ENCODE data around the gene CHGA.

CHGA gene

GRCh38 chr14:92930737-92931602, 8.0 kb downstream of the CHGA start:
- peak; percentile 58 for DNase-seq (ENCODE audit: low spot score)

DNA sequence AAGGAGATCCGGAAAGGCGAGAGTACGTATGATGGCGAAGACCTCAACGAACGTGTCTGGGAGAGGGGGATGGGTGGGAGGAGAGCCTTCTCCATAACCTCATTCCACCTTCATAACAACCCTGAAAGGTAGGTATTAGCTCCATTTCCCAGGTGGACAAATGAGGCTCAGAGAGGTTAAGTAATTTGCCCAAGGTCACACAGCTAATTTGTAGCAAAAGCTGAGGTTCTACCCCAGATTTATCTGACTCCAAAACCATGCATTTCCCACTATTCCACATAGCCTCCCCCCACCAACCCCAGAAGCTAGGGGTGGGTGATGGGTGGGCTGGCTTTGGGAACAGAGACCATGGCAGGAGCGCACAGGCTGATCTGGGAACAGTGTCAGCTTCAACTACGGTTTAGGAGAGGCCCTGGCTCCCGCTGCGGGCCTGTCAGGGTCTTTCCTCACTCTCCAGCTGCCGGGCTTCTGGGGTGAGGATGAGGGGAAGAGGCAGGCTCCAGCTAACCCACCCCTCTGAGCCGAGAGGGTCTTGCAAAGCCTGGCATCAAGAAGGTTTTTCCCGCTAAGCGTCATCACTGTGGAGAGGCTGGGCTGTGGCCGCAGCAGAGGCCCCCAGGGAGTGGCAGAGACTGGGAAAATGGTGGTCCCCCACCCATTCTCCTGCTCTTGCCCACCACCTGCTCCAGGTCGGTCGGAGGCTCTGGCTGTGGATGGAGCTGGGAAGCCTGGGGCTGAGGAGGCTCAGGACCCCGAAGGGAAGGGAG, 8.9 kb downstream of the CHGA start:
- no peak for DNase-seq (ENCODE audit: low spot score)

DNA sequence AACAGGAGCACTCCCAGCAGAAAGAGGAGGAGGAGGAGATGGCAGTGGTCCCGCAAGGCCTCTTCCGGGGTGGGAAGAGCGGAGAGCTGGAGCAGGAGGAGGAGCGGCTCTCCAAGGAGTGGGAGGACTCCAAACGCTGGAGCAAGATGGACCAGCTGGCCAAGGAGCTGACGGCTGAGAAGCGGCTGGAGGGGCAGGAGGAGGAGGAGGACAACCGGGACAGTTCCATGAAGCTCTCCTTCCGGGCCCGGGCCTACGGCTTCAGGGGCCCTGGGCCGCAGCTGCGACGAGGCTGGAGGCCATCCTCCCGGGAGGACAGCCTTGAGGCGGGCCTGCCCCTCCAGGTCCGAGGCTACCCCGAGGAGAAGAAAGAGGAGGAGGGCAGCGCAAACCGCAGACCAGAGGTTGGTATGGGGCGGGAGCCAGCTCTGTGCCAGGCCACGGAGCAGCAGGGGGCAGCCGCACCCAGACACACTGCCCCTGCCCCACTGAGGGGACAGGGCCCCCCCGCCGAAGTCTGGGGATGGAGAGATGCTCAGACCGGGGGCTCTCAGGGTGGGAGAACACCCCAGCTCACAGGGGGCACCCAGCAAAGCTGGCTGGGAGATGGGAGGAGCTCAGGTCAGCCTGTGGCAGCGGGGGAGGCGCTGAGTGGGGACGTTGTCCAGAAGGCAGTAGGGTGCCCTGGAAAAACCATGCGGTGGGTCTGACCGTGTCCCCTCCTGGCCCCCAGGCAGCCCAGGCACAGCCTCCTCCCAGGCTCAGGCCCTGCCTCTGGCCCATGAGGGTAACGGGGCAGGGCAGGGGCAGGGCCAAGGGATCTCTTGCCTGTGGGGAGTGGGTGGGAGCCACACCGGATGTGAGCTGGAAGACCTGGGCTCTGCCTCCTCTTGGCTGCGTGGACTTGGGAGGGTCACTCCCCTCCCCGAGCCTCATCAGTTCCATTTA, 9.8 kb downstream of the CHGA start:
- DNase-seq (ENCODE audit: low spot score) = no peak

- no peak for DNase-seq (ENCODE audit: low spot score)
These were observed 10.5 kb downstream of the CHGA start for GRCh38 chr14:92933481-92933880.

- no peak for DNase-seq (ENCODE audit: low spot score)
These were observed 11.5 kb downstream of the CHGA start for GRCh38 chr14:92934196-92935085.

- DNase-seq (ENCODE audit: low spot score) = no peak
These were observed 12.5 kb downstream of the CHGA start for GRCh38 chr14:92935446-92935845.

GRCh38 chr14:92936085-92936484, 13.1 kb downstream of the CHGA start:
- no peak for DNase-seq (ENCODE audit: low spot score)

GRCh38 chr14:92937051-92937937, 14.3 kb downstream of the CHGA start:
- no peak for DNase-seq (ENCODE audit: low spot score)

- no peak for DNase-seq (ENCODE audit: low spot score)
These were observed 15.4 kb downstream of the CHGA start for GRCh38 chr14:92938235-92938875.

DNA sequence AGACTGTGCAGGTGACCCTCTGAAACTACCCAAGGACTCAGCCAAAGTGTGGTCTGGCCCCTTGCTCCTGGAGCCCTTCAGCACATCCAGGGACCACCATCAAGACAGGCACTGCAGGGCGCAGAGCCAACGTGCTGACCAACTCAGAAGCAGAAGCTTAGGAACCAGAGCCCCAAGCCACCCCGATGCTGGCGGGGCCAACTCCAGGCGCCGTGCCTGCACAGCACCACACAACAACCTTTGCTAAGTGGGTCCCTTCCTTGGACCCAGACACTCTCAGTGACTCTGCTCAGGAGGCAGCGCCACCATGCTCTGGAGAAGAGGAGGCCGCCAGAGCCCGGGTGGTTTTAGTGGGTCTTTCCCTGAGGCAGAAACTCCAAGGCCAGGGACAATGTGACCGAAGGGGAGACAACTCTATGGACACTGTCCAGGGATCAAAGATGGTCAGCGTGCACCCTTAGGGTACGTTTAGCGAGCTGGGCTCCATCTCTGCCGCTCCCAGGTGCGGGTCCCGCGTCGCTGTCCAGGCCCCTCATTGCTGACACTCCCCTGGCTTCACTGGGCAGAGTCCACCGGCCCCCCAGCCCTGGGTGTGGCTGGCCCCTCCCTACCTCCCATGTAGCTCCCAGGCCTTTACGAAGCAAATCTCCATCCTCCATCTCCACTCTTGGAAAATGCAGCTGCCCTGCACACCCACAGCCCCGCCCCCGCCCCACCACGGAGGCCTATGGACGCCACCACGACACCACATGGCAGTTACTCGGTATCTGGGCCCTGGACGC, 16.1 kb downstream of the CHGA start:
- no peak for DNase-seq (ENCODE audit: low spot score)

- DNase-seq (ENCODE audit: low spot score) = no peak
These were observed 16.7 kb downstream of the CHGA start for GRCh38 chr14:92939699-92940098.

- DNase-seq (ENCODE audit: low spot score) = no peak
These were observed 17.6 kb downstream of the CHGA start for GRCh38 chr14:92940543-92940942.

DNA sequence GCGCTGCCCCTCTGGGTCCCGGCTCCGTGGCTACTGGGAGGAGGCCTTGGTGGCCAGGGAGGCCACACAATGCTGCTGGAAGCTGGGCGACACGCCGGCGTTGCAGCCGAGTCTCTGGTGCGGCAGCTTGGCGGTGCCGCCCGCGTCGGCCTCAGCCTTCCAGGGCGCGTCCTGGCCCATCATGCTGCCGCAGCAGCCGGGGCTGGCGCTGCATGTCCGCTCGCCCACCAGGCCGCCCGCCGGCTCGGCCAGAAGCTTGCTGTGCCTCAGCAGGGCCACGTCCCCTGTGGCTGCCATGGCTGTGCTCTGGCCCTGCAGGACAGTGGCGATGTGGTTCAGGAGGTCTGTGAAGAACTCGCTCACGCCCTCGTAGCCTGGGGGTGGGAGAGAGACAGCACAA, 18.6 kb downstream of the CHGA start:
- DNase-seq (ENCODE audit: low spot score) = no peak

DNA sequence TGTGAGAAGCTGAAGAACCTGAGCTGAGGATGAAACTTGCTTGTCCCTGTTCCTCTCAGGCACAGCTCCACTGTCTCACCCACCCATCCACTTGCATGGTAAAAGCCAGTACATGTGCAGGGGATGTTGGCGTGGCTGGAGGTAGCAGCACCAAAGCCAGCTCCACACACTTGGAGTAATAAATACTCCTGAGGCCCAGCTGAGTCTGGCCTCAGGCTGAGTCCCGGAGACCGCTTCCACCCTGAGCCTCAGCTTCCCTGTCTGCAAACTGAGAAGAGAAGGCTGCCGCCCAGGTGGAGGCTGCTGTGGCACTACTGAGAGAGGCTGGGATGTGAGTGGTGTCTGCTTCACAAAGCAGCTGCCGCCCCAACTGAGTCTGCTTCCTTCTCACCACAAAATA, 19.2 kb downstream of the CHGA start:
- DNase-seq (ENCODE audit: low spot score) = no peak

- no peak for DNase-seq (ENCODE audit: low spot score)
These were observed 19.6 kb downstream of the CHGA start for GRCh38 chr14:92942576-92942975.

DNA sequence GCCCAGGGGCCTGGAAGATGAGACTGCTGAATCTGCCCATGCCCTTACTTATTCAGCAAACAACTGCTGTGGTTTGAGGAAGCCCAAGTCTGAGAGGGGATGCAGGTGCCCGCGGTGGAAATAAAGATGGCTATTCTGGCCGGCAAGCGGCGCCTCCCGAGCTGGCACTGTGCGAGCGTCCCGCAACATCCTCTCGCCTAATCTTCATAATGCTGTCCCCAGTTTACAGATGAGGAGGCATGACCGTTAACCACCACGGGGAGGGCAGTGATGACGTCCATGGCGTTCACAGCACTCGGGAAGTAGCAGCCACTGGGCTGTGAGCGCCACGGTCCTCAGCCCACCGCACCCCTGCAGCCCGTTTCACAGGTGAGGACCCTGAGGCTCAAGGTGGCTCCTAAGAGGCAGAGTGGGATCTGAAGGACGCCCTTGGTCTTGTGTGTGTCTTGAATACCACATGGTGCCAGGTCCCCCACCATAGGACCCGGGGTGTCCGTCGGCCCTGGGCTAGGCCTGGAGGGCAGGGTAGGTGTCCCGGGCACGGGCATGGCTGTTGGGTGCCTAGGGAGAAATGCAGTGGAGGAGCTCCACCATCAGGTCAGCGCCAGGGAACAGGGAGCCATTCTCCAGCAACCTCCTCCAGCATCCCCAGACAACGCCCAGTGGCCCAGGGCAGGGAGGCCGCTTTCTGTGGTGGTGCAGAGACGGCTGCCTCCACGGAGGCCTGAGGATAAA, 20.2 kb downstream of the CHGA start:
- no peak for DNase-seq (ENCODE audit: low spot score)

- no peak for DNase-seq (ENCODE audit: low spot score)
These were observed 21.1 kb downstream of the CHGA start for GRCh38 chr14:92943855-92944570.

Data from AG08395 (cell line).